ENCODE data around the gene BUD23.
"Not testable (repeated sequence)": the region's sequence is repeated elsewhere in the genome, so short reads cannot be mapped to it uniquely, and the experiment has no call there.

BUD23 gene, protein sequence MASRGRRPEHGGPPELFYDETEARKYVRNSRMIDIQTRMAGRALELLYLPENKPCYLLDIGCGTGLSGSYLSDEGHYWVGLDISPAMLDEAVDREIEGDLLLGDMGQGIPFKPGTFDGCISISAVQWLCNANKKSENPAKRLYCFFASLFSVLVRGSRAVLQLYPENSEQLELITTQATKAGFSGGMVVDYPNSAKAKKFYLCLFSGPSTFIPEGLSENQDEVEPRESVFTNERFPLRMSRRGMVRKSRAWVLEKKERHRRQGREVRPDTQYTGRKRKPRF

DNA sequence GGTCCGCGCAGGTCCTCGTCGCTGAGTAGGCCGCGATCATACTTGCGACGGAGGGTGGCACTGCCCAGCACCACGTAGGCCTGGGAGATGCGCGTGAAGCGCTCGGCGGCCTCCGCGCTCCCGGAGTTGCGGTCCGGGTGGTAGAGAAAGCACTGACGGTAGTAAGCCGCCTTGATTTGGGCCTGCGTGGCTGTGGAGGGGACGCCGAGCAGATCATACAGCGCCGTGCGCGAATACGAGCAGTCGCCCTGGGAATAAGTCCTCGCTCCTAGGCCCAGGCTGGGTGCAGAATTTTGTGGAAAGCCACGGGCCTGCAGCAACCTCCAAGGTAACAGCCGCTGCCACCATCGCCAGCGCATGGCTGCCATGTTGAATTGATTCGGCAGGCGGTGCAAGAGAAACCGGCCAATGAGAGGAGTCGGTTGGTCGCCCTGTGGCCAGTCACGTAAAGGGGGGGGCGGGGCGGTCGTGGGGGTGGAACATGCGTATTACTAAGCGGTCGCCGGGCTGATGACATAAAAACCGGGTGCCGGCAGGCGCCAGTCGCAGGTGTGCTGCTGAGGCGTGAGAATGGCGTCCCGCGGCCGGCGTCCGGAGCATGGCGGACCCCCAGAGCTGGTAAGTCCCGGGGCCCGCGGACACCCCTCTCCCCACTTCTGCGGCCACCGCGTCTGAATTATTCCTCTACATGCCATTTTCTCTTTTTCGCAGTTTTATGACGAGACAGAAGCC, at the start of gene BUD23, which contains the start of gene DNAJC30:
Gene BUD23, plus strand, starts transcription at position 542 of the 732 bp plus-strand sequence. Its CDS starts 29 bp downstream, at position 571.
Gene DNAJC30, minus strand, starts transcription at position 398 of the 732 bp plus-strand sequence. Its CDS starts 30 bp downstream, at position 368.
- DNase-seq (ENCODE audit: low read depth in 2 of 2): peak; percentile 98

DNA sequence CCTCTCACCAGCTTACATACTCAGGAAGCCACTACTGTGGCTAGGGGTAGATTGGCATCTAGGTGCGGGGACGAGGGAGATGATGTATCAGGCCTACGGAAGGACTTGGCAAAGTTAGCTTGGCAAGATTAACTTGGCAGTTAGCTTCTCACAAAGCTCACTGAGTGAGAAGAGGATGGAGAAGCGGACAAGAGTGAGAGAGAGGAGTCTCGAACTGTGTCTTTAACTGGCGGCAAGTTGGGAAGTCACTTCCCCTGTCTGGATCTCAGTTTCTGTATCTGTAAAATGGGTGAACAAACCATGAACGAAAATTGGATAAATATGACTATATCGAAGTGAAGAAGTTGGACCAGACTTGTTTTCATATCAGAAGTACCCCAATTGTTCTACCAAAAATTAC, 49.6 kb upstream of the BUD23 start:
- DNase-seq (ENCODE audit: low read depth in 2 of 2): no peak

DNA sequence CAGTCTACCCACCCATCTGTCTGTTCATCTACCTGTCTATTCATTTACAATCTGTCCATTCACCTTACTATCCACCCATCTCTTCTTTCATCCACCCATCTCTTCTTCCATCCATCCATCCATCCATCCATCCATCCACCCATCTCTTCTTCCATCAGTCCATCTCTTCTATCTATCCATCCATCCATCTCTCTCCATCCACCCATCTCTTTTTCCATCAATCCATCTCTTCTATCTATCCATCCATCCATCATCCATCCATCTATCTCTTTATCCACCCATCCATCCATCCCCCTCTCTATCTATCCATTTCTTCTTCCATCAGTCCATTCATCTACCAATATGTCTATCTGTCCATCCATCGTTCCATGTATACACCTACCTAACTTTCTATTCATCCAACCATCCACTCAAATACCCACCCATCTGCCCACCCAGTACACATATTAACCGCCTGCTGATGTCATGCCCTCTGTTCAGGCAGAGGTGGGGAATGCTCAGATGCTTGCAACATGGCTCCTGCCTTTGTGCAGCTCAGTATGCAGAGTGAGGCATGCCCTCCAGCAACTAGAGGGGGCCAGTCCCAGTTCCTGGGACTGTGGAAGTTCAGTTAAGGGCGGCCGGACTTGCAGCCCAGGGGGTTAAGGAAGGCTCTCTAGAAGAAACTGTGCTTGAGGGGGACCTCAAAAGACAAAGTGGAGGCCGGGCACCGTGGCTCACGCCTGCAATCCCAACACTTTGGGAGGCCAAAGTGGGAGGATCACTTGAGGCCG, 47.8 kb upstream of the BUD23 start:
- no peak for DNase-seq (ENCODE audit: low read depth in 2 of 2)

DNA sequence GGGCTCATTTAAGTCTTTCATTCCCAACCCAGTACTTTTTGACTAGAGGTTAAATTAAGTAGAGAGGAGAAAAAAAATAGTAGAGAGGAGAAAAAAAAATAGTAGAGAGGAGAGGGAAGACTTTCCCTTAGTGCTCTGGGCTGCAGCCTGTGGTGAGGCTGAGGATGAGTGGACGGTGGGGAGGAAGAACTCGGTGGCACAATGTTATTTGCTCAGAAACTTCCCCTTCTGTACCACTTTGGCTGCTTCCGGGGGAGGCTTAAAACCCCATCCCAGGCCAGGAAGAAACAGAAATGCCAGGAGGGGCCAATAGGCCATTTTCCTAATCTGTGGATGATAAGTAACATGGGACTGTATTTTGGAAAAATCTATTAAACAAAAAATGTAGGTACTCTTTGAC, 44.5 kb upstream of the BUD23 start:
- no peak for DNase-seq (ENCODE audit: low read depth in 2 of 2)

DNA sequence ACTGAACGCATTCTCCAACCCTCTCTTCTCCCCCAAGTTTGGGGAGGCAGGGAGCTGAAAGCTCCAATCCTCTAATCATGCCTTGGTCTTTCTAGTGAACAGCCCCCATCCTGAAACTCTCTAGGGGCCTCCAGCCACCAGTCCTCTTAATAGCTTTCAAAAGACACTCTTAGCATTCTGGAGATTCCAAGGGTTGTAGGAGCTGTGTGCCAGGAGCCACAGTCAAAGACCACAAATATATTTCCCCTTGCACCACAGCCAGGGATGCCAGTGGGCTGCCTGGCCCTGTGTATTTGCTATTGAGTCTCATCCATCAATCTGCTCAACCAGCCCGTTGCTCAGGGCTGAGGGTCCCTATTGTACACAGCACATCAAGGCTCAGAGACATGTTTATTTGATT, 40.6 kb upstream of the BUD23 start:
- DNase-seq (ENCODE audit: low read depth in 2 of 2): no peak

DNA sequence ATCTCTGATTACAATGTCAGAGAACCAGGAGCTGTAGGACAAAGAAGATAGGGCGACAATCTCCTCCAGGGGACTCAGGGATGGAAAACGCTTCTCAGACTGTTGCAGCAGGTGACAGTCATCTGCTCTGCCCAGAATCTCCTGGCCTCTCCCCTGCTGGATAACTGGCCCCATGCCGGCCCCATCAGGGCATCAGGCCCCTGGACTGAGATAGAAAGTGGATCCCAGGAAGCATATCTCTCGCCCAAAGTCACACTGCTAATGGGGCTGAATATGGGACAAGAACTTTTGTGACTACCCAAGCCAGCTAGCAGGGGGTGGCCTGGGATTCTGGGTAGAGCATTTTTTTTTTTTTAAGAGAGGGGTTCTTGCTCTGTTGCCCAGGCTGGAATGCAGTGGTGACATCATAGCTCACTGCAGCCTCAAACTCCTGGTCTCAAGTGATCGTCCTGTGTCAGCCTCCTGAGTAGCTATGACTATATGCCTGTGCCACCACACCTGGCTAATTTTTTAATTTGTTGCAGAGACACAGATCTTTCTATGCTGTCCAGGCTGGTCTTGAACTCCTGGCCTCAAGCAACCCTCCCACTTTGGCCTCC, 38.6 kb upstream of the BUD23 start:
- no peak for DNase-seq (ENCODE audit: low read depth in 2 of 2)

DNA sequence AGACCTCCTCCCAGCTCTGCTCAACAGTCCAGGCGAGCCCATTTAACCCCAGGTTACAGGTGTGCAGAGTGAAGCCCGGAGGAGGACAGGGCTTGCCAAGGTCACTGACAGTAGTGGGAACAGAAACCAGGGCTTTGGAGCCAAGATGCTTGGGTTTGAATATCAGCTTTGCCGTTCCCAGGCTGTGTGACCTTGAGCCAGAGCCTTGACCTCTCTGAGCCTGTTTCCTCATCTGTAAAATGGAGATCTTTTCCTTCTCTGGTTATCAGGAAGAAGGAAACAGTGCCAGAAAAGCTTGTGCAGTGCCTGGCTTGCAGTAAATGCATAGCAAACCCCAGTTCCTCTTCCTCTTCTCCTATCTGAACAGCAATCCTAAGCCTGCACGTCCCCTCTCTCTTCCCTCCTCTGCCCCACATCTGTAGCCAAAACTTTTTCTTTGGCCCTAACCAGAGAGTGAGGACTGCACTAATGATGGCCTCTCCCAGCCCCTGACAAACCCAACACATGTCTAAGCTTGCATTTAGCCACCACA, 37.7 kb upstream of the BUD23 start:
- DNase-seq (ENCODE audit: low read depth in 2 of 2): no peak

DNA sequence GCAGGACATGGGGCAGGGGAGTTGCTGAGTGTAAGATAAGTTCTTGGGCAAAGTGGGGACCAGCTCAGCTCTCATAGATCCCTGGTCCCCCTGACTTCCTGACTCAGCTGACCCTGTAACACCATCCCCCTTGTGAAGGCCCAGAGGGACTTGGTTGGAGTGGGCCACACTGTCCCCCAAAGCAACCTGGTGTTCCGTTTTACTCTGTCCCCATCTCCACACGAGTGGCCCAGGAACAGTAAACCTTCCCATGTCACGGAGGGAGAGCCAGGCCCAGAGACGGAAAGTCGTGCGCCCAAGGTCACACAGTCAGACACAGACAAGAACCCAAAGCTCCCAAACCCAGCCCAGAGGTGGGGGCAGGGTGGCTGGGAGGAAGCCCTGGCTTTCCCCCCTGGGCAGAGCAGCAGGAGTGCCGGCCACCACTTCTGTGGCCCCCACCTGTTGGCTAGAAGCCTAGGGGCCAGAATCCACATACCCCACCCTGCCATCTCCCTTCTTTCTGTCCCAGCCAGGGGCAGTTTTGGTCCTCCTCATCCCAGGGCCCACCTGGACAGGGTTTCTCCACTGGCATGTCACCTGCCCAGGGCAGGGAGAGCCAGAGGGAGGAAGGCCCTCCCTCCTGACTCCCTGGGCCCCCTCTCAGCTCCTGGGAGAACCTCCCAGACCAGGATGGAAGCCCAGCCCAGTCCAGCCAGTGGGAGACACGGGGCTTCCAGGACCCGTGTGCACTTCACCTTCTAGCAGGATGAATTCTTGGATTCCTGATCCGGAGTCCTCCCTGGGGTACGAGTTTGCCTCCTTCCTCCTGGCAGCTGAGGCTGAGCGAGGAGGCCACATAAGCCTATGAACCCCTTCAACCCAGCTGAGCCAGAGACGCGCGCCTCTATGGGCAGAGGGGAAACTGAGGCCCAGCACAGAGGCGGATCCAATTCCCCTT, 36.3 kb upstream of the BUD23 start:
- DNase-seq (ENCODE audit: low read depth in 2 of 2): no peak

DNA sequence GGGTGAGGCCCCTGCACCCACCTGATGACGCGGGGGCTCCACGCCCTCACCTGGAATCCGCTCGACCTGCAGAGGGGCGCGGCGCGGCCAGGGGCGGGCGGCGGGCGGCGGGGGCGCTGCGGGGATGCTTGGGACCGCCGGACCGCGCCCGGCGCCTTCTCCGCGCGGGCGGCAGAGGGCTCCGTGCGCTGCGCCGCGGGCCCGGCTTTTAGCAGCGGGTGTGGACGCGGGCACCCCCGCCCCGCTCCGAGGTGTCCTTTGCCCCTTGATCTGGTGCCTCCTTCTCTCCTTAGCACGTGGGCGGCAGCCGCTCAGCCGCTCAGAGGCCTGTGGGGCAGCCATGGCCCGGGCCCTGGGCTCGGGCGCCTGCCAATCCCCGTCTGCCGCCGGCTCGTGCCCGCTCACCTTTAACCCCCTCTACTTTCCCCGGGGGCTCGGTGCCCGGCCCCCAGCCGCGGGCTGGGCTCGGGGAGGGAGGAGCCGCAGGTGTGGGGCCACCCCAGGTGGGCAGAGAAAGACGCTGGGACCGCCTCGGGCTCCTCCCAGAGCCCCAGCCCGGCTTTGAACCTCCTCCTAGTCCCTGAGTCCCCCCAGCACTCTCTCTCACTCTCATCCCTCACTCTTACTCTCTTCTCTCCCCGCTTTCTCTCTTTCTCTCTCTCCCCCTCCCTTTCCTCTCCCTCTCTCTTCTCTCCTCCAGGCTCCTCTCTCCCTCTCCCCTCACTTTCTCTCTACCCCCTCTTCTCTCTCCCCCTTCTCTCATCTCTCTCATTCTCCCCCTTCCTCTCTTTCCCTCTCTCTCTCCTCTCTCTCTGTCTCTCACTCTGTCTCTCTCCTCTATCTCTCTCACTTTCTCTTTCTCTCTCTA, 35.4 kb upstream of the BUD23 start:
- peak in 1 of 2 donors; percentile 11 for DNase-seq (ENCODE audit: low read depth in 2 of 2)

DNA sequence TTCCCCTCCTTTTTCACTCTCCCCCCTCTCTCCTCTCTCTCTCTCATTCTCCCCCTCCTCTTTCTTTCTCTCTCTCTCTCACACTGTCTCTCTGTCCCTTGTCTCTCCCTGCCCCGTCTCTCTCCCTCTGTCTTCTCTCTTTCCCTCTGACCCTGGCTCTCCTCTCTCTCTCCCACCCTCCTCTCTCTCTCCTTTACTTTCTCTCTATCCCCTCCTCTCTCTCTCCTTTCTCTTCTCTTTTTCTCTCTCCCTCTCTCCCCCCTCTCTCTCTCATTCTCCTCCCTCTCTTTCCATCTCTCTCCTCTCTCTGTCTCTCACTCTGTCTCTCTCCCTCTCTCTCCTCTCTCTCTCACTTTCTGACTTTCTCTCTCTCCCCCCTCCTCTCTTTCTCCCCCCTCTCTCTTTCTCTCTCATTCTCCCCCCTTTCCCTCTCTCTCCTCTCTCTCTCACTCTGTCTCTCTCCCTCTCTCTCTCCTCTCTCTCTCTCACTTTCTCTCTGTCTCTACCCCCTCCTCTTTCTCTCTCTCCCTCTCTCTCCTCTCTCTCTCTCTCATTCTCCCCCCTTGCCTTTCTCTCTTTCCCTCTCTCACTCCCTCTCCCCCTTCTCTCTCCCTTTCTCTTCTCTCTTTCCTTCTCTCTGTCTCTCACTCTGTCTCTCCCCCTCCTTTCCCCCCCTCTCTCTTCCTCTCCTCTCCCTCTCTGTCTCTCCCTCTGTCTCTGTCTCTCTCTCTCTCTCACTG, 34.6 kb upstream of the BUD23 start:
- DNase-seq (ENCODE audit: low read depth in 2 of 2): no peak

DNA sequence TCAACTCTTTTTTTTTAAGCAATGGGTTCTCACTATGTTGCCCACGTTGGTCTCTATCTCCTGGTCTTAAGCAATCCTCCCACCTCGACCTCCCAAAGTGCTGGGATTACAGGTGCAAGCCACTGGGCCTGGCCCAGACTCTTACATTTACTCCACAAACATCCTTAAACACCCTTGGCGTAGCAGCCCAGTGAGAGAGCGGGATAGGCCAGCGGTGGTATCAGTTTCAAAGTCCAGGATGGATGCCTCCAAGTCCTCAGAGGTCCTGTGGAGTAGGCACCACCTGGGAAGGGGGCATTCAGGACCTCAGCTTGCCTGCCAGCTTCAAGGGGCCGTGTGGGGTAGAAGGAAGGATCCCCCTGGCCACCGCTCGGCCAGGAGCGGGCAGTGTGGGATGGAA, 33.8 kb upstream of the BUD23 start:
- DNase-seq (ENCODE audit: low read depth in 2 of 2): no peak

DNA sequence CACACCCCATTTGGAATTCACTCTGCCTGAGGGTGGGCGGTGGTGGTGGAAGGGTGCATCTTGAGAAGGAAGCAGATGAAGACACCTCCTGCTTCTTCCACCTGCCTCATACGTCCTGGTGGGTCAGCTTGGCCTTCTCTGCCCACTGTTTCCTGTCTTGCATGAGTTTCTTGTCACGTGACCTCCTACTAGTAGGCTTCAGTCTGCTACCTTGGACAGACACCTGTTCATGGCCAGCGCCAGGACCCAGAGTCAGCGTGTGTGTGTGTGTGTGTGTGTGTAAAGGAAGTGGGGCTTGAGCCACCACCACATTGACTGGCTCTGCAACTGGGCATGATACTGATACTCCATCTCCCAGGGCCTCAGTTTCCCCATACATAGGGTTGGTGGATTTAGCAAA, 32.9 kb upstream of the BUD23 start:
- DNase-seq (ENCODE audit: low read depth in 2 of 2): no peak

DNA sequence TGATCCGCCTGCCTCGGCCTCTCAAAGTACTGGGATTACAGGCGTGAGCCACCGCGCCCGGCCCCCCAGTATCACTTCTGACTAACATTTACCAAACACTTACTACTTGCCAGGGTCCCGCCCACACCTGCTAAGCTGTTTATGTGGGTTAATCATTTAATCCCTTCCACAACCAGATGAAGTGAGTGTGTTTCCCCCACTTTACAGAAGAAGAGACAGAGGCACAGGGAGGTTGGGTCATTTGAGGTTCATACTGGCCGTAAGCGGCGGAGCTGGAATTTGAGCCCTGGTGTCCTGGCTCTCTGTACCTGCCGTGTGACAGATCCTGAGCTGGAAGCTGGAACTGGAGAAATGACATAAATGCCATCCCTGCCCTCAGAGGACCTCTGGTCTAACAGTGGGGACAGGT, 30.9 kb upstream of the BUD23 start:
- DNase-seq (ENCODE audit: low read depth in 2 of 2): no peak

DNA sequence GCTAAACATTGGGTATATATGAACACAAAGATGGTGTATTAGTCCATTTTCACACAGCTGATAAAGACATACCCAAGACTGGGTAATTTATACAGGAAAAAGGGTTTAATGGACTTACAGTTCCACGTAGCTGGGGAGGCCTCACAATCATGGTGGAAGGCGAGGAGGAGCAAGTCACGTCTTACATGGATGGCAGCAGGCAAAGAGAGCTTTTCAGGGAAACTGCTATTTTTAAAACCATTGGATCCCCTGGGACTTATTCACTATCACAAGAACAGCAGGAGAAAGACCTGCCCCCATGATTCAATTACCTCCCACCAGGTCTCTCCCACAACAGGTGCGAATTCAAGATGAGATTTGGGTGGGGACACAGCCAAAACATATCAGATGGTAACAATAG, 28.1 kb upstream of the BUD23 start:
- DNase-seq (ENCODE audit: low read depth in 2 of 2): not testable (repeated sequence)

DNA sequence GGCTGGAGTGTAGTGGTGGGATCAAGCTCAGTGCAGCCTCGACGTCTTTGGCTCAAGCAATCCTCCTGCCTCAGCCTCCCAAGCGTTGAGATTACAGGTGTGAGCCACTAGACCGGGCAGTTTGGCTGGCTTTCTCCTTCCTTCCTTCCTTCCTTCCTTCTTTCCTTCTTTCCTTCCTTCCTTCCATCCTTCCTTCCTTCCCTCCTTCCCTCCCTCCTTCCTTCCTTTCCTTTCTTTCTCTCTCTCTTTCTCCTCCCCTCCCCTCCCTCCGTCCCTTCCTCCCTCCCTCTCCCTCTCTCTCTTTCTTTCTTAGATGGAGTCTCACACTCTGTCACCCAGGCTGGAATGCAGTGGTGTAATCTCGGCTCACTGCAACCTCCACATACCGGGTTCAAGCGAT, 23.4 kb upstream of the BUD23 start:
- DNase-seq (ENCODE audit: low read depth in 2 of 2): no peak

DNA sequence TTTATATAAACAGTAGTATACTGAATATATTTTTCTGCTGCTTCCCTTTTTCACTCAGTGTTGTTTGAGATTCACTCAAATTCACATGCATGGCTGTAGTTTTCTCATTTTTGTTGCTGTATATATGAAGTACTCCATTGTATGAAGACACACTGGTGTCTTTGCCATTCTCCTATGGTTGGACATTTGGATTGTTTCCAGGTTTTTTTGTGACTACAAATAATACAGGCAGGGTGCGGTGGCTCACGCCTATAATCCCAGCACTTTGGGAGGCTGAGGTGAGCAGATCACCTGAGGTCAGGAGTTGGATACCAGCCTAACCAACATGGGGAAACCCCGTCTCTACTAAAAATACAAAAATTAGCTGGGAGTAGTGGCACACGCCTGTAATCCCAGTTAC, 22.8 kb upstream of the BUD23 start:
- not testable (repeated sequence) for DNase-seq (ENCODE audit: low read depth in 2 of 2)

DNA sequence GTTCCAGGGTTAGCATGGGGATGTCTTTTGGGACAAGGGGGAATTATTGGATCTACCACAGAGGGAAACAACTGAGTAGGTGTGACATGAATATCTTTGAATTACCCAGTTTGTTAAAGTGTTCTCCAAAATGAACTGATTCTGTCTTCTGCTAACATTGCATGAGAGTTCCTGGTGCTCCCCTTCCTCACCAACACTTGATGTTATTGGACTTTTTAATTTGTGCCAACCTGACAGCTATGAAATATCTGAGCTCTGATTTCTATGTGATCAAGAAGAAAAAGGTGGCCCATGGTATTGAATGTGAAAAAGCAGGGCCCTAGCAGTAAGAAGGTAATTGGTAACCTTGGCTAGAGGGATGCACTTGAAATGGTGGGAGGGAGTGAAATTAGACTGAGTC, 20.4 kb upstream of the BUD23 start:
- DNase-seq (ENCODE audit: low read depth in 2 of 2): no peak

DNA sequence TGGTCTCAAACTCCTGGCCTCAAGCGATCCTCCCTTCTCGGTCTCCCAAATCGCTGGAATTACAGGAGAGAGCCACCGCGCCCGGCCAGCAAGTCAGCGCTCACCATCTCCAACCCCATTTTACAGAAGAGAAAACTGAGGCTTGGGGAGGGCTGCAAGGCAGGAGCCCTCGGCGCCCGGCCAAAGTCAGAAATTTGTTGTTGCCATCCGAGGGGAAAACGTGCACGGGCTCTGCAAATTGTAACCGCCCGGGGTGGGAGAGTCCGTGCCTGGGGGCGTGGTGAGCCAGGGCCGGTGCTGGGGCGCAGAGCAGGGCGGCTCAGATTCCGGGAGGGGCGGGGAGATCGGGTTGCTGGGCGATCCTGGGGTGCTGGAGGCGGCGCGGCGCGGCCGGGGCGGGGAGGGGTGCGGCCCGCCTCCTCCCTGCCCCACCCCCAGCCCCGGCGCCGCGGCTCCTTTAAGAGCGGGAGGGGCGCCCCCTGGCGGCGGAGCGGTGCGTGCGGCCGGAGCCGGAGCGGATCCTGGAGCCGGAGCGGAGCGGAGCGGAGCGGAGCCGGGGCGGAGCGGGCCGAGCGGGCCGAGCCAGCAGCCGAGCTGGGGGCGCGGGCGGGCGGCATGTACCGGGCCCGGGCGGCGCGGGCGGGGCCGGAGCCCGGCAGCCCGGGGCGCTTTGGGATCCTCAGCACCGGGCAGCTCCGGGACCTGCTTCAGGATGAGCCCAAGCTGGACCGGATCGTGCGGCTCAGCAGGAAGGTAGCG, 15.9 kb upstream of the BUD23 start, which contains the start of gene VPS37D:
Gene VPS37D, plus strand, starts transcription at position 488 of the 759 bp plus-strand sequence. Its CDS starts 128 bp downstream, at position 616.
- DNase-seq (ENCODE audit: low read depth in 2 of 2): peak; percentile 88 to 96
